Suprapubic skin (tissue), 4 donors: ENCODE data around the gene LCP1. TPM values are rescaled to one million over a fixed set of nuclear protein-coding genes. Genes with fewer than 3 reads are reported as not detected.

Experiments
- DNase-seq, 2 donors: peaks; one replicate each; pipeline ENCODE4 v3.0.0-alpha.2; 2019; ENCODE audit warnings: low spot score in 2 of 2
- H3K27ac ChIP-seq: fragments of 200-600 bp; sonication (generic); one replicate; pipeline ENCODE4 v1.5.1; 2019
- H3K27me3 ChIP-seq: fragments of 200-600 bp; sonication (generic); one replicate; pipeline ENCODE4 v1.5.1; 2019
- H3K36me3 ChIP-seq: fragments of 200-600 bp; sonication (generic); one replicate; pipeline ENCODE4 v1.5.1; 2019
- H3K4me1 ChIP-seq: fragments of 200-600 bp; sonication (generic); one replicate; pipeline ENCODE4 v1.5.1; 2019
- H3K4me3 ChIP-seq: fragments of 200-600 bp; sonication (generic); one replicate; pipeline ENCODE4 v1.5.1; 2019; ENCODE audit warnings: mild to moderate bottlenecking
- H3K9me3 ChIP-seq: fragments of 200-600 bp; sonication (generic); one replicate; pipeline ENCODE4 v1.5.1; 2019
- CTCF ChIP-seq, 2 donors: fragments of 200-600 bp in 1 of 2; fragments of 450-650 bp in 1 of 2; sonication (generic) in 1 of 2; IDR thresholded peaks; one replicate each; pipeline ENCODE4 v1.5.1; 2016 to 2019; ENCODE audit warnings: antibody characterized with exemption in 2 of 2, mild to moderate bottlenecking in 1 of 2, moderate library complexity in 1 of 2
- EP300 ChIP-seq: sonication (generic); formaldehyde crosslinking; IDR thresholded peaks from one replicate; pipeline ENCODE4 v1.6.1; 2017; ENCODE audit warnings: antibody characterized with exemption
- POLR2A ChIP-seq, 2 donors: fragments of 450-650 bp; IDR thresholded peaks; one replicate each; pipeline ENCODE4 v1.6.1; 2017; ENCODE audit warnings: antibody characterized with exemption in 2 of 2, mild to moderate bottlenecking in 2 of 2, moderate library complexity in 2 of 2
- POLR2AphosphoS5 ChIP-seq, 3 donors: sonication (generic); formaldehyde crosslinking; IDR thresholded peaks; one replicate each; pipeline ENCODE4 v1.6.1; 2017; ENCODE audit warnings: antibody characterized with exemption in 3 of 3
- WGBS: methylation state at CpG from one replicate; pipeline ENCODE4 v1.1.5; 2018; 5-methylcytosine and 5-hydroxymethylcytosine counted together
- total RNA-seq, 4 donors: library from RNA; depleted of rRNA; stranded (reverse); fragments of >200 nt; gene quantifications; one replicate each; pipeline ENCODE4 v1.1.0, GENCODE V29; 2016

Gene LCP1
- total RNA-seq, 4 donors from 2014 or later: 16.1 to 50.2 (median 27.4) TPM

- H3K27me3 ChIP-seq: no peaks in the 10 kb centered on the region
- TF ChIP-seq POLR2A (IDR thresholded peaks at IDR 0.05): no peak
- no peak for TF ChIP-seq EP300
- TF ChIP-seq POLR2AphosphoS5 (IDR thresholded peaks at IDR 0.05): no peak
- TF ChIP-seq CTCF (IDR thresholded peaks at IDR 0.05): no peak
- no peak overlapping the region for H3K27ac ChIP-seq
- H3K36me3 ChIP-seq: no peaks in the 10 kb centered on the region
- no peak for DNase-seq
- no peaks in the 10 kb centered on the region for H3K9me3 ChIP-seq
- no peaks in the 10 kb centered on the region for H3K4me1 ChIP-seq
- no peak overlapping the region for H3K4me3 ChIP-seq
- WGBS: 86% methylated on average over 4 of the region's 4 CpGs
These were observed 81.0 kb downstream of the LCP1 start for GRCh38 chr13:46101002-46101401.

- H3K4me3 ChIP-seq: no peak overlapping the region
- H3K36me3 ChIP-seq: no peaks in the 10 kb centered on the region
- no peak for DNase-seq
- TF ChIP-seq CTCF (IDR thresholded peaks at IDR 0.05): no peak
- TF ChIP-seq POLR2AphosphoS5 (IDR thresholded peaks at IDR 0.05): no peak
- TF ChIP-seq POLR2A (IDR thresholded peaks at IDR 0.05): no peak
- TF ChIP-seq EP300: no peak
- H3K9me3 ChIP-seq: no peaks in the 10 kb centered on the region
- no peaks in the 10 kb centered on the region for H3K27me3 ChIP-seq
- H3K4me1 ChIP-seq: no peaks in the 10 kb centered on the region
- 78% methylated on average over 1 of the region's 1 CpG for WGBS
- H3K27ac ChIP-seq: no peak overlapping the region
These were observed 81.7 kb downstream of the LCP1 start for GRCh38 chr13:46100191-46100815.

- no peak overlapping the region for H3K4me3 ChIP-seq
- no peaks in the 10 kb centered on the region for H3K27me3 ChIP-seq
- no peaks in the 10 kb centered on the region for H3K36me3 ChIP-seq
- no peaks in the 10 kb centered on the region for H3K4me1 ChIP-seq
- WGBS: 96% methylated on average over 4 of the region's 4 CpGs
- DNase-seq: no peak
- no peak overlapping the region for H3K27ac ChIP-seq
- H3K9me3 ChIP-seq: no peaks in the 10 kb centered on the region
- TF ChIP-seq POLR2A (IDR thresholded peaks at IDR 0.05) (no peak), EP300 (no peak), POLR2AphosphoS5 (IDR thresholded peaks at IDR 0.05) (no peak), CTCF (IDR thresholded peaks at IDR 0.05) (no peak)
These were observed 84.3 kb downstream of the LCP1 start for GRCh38 chr13:46097663-46098062.

- no peaks in the 10 kb centered on the region for H3K4me1 ChIP-seq
- DNase-seq: no peak
- H3K27ac ChIP-seq: no peak overlapping the region
- TF ChIP-seq POLR2A (IDR thresholded peaks at IDR 0.05): no peak
- no peak for TF ChIP-seq CTCF (IDR thresholded peaks at IDR 0.05)
- TF ChIP-seq POLR2AphosphoS5 (IDR thresholded peaks at IDR 0.05): no peak
- TF ChIP-seq EP300: no peak
- no peaks in the 10 kb centered on the region for H3K9me3 ChIP-seq
- H3K27me3 ChIP-seq: no peaks in the 10 kb centered on the region
- 90% methylated on average over 2 of the region's 3 CpGs for WGBS
- H3K36me3 ChIP-seq: no peaks in the 10 kb centered on the region
- H3K4me3 ChIP-seq: no peak overlapping the region
These were observed 85.0 kb downstream of the LCP1 start for GRCh38 chr13:46097015-46097414.

GRCh38 chr13:46094478-46094877, 87.5 kb downstream of the LCP1 start:
- Histone ChIP-seq H3K27me3 (no peaks in the 10 kb centered on the region), H3K4me1 (no peaks in the 10 kb centered on the region), H3K9me3 (no peaks in the 10 kb centered on the region), H3K4me3 (no peak overlapping the region), H3K27ac (no peak overlapping the region), H3K36me3 (no peaks in the 10 kb centered on the region)
- TF ChIP-seq POLR2AphosphoS5 (IDR thresholded peaks at IDR 0.05) (no peak), POLR2A (IDR thresholded peaks at IDR 0.05) (no peak), EP300 (no peak), CTCF (IDR thresholded peaks at IDR 0.05) (no peak)
- WGBS: 88% methylated on average over 3 of the region's 3 CpGs
- no peak for DNase-seq
